DMS79 treated with DMSO at 0.1 percent for 48 hours (cell line): ENCODE measurements around the gene QKI.
"Not testable (repeated sequence)": the region's sequence is repeated elsewhere in the genome, so short reads cannot be mapped to it uniquely, and the experiment has no call there.

Experiments used
- DNase-seq: peaks from one replicate; lab custom pipeline; 2025; lab: John Stamatoyannopoulos, UW

QKI gene

DNA sequence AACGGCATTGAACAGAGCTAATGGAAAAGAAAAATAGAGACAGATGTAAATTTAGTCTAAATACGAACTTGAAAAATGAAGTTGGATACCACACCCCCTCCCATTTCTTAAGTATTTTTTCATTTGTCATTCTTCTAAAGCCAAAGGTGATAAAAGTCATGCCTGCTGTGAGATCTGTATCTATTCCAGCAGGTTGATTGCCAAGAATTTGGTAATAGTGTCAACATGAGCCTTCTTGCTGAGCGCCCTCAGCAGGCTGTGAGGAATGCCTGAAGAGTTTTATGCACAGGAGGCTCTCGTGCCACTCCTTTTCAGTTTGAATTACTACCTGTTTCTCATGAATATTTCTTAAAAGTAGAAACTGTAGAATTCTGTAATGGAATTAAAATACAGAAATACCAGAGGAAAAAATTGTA lies 165.4 kb downstream of the QKI start:
- DNase-seq: no peak

DNA sequence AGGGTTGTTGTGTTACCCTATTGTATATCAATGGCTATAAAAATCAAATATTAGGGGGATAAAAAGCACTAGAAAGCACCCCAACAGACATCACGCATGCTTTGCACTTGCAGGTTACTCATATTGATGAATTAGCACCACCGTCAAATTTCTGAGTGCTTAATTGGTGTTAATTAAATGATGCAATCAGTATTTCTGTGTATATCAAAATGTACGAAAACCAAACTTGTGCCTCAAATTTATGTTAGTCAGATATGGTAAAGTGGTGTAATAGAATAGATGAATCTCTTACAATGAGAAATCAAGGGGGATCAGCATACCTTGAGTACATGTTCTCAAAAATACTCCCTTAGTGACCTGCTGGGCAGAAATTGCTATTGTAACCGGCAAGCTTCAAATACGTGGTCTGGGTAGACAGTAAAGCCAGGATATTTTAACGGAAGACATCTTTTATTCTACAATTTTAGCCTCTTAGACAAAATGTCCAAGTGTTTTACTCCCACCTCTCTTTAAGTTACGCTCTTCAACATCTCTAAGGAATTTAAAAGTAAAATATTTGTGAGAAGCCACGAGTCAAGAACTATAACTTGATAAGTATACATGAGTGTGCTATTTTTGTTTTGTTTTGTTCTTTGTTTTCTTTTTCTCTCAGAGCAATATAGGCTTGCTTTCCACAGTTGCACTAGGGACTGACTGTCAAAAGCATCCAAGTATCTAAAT lies 166.0 kb downstream of the QKI start:
- DNase-seq: no peak

DNA sequence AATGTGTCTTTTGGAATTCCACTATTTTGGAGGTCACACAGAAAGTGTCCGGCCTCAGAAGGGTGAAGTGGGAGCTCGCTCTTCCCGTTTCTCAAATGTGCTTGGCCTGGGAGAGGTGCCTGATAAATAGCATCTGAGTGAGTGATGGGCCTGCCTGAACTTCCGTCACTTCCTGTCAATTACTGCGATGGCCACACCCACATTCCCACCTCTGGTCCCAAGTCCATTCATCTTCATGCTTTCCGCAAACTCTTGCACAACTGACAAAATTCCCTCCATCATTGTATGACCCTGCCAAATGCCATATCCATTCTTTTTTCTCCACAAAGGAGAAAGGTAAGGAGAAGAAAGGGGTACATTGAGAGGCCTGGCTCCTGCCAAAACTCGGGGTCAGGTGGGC lies 169.0 kb downstream of the QKI start:
- no peak for DNase-seq

DNA sequence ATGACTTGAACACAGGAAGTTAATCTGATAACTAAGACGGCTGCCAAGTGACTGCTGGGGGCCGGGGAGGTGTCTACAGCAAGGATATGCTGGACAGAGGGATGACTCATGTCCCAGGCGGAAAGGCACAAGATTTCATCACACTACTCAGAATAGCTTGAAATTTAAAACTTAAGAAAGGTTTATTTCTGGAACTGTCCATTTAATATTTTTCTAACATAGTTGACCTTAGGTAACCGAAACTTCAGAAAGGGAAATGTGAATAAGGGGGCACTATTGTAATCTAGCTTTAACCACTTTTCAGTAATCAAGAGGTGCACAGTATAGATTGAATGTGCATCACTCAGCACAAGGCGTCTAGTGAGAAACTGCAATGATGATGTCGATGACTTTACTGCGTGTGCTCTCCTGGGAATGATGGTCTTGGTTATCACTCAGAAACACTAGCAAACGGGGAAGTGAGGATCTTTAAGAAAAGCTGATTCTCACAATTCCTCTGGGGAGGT lies 171.5 kb downstream of the QKI start:
- DNase-seq: no peak

DNA sequence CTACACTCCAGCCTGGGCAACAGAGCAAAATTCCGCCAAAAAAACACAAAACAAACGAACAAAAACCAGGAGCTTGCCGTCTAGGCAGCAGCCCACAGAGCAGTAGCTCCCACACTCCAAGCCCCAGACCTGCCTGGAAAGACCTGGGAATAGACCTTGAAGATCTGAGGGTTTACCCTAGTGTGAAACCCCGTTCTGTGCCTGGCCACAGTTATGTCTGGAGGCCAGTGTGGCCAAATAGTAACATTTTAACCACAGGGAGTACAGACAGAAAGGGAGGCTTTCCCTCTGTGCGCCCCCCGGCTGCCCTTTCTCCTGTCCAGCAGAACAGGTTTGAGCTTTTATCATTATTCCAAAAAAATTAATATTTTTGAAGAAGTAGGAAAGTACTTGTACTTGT lies 172.4 kb downstream of the QKI start:
- DNase-seq: no peak

DNA sequence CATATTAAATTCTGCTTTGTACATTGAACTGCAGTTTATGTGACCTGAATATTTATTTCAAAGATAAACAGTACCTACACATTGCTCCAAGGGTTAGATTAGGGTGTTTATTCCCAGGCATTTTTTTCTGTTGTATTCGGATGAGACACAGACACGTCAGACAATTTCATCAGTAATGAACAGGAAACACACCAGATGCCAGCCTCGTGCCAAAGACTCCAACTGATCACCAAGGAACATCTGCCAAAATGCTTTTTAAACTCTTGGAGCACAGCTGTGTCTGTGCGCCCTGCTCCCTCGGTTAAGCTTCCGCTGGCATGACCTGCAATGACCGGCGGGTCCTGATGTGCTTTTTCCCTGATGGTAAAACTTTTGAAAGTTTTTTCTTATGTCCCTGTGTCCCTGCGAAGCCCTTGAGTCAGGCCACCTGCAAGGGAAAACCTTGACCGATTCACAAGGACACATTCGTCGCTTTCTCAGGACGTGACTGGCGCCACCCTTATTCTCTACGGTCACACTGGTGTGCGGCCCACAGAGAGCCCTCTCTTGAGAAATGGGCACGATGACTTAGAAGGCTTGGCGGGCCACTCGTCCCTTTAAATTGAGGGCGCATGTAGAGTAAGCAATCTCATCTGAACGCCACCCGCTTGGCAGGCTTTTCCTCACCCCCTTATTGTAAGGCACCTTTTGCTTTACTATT lies 173.9 kb downstream of the QKI start:
- no peak for DNase-seq

DNA sequence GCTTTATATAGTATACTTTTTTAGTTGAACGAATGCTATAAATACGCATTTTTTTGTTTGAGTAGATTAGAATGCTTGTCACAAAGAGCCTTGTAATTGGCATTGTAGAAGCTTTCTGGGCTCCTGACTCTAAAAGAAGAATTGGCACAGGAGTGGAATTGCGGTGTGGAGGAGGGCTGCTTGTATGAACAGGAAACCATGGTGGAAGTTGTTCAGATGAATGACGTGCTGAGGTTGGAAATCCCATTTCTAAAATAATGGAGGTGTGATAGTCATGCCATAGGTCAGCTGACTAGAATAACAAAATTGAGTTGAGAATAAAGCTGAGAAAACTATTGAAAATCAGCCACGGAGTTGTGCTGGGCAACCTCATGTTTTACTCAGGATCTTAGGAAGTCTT lies 174.9 kb downstream of the QKI start:
- DNase-seq: no peak

DNA sequence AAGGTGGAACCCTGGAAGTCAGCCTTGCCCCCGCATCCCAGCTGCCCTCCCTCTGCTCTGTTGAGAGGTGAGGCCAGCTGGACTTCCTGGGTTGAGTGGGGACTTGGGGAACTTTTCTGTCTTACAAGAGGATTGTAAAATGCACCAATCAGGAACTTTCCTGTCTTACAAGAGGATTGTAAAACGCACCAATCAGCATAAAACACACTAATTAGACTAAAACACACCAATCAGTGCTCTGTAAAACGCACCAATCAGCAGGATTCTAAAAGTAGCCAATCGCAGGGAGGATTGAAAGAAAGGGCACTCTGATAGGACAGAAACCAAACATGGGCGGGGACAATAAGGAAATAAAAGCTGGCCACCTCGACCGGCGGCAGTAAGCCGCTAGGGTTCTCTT lies 175.6 kb downstream of the QKI start:
- not testable (repeated sequence) for DNase-seq

DNA sequence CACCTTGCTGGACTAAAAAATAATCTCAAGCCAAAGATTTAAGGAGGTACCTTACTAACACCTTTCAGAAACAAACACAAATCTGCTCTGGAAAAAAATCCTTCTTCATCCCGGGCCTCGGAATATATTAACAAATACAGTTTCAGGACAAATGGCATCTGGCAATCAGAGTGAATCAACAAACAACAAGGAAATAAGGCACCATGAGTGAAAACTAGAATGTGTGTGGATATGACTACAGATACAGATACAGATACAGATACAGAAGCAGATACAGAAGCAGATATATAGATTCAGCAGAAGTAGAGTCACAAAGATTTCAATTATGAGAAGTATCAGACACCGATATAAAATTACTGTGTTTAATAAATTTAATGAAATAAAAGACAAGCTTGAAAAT lies 178.4 kb downstream of the QKI start:
- DNase-seq: no peak

DNA sequence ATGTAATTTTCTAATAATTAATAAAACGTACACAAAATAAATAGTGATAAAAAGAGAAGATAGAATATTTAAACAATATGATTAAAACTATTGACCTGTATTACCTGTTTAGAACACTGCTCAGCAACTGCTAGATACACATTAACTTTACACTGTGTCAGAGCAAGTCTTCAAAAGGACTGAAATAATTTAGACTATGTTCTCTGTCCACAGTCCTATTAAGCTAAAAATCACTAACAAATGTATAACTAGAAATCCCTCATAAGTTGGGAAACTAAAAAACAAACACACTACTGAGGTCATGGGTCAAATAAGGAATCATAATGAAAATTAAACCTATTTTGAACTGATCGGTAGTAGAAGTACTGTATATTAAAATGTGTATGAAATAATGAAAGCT lies 181.7 kb downstream of the QKI start:
- no peak for DNase-seq

DNA sequence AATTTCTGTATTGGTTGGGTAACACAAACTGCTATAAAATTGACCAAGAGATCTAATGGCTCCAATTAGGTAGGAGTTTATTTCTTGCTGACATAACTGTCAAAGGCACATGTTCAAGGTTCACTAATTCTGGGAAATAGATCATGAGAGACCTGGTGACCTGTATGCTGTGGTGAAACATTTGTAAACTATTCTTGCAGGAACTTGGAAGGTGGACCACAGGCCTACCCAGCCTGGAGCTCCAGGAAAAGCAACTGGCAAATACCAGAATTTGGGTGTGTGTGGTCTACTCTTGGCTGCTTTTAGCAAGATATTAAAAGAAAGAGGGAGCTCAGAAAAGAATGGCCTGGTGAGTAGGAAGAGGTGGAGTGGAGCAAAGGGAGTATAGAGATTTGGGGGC lies 184.6 kb downstream of the QKI start:
- DNase-seq: no peak

DNA sequence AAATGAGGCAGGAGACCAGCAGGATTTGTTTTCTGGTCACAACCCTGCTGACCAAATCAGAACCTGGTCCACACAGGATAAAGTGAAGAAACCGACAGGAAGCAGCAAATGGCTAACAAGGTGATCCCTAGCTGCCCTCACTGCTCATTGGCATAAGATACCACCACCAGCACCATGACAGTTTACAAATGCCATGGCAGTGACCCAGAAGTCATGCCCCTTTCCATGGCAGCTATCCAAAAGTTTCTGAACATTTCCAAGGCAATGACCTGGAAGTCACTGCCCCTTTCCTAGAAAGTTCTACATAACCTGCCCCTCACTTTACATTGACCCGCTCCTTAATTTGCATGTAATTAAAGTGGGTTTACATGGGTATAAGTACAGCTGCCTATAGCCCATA lies 185.2 kb downstream of the QKI start:
- no peak for DNase-seq

DNA sequence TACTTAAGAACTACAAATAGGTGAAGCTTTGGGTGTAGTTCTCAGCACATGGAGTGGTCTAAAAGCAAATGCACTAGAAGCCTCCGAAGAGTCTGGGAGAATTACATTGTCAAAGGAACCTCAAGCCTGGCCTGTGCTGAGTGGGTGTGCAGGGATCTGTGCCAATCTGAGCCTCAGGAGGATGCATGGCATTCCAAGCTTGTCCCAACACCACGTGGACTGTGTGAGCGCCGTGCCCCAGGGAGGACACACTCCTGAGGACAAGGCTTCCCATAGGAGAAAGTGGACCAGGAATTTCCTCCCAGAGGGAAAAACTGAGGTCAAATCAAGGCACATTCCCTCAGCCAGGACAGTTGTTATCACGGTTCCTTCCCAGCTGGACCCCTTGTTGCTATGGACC lies 185.8 kb downstream of the QKI start:
- DNase-seq: no peak

DNA sequence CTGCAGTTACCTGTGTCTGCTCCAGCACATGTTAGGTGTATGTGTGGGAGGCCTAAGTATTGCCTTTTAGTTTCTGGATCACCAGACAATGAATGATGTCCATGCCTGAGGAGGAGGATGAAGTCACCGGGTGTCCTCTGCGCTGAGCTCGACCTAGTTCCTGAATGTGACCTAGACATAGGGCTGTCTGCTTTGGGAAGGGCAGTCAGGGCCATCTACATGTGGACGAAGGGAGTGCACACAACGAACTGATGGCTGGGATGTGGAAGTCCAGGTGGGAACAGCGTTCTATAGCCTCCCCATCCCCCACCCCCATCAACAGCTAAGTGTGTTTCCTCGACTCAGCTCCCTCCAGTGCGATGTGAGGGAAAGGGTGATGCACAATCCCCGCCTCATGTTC lies 186.3 kb downstream of the QKI start:
- no peak for DNase-seq

DNA sequence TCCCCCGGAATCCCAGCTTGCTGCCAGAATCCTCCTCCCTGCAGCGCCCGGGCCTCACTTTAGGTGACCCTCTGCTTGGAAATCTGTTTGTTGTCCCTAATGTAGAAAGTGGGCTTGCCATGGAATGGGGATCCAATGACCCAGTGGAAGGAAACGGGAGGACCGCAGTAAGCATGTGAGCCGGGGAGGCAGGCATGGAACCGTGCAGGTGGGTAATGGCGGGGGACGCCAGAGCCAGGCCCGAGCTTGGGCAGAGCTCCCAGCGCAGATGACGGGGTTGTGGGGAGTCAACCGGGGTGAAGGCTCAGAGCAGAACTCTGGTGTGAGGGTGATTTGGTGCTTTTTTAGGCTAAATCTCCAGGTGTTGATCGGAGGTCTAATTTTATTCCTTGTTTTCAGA lies 188.3 kb downstream of the QKI start:
- no peak for DNase-seq

DNA sequence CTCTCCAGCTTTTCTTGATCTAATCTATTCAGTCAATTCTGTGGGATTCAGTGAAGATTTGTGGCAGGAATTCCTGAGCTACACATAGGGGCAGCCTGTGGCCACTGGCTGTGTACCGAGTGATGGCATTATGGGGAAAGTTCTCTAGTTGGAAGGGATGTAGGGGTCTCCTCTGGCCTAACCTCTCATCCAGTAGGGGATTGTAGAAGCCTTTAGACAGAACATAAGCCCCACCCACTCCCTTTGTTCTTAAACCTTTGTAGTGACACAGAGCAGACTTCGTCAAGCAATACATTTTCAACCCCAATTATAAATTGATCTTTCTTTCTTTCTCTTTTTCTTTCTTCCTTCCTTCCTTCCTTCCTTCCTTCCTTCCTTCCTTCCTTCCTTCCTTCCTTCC lies 188.9 kb downstream of the QKI start:
- DNase-seq: no peak

DNA sequence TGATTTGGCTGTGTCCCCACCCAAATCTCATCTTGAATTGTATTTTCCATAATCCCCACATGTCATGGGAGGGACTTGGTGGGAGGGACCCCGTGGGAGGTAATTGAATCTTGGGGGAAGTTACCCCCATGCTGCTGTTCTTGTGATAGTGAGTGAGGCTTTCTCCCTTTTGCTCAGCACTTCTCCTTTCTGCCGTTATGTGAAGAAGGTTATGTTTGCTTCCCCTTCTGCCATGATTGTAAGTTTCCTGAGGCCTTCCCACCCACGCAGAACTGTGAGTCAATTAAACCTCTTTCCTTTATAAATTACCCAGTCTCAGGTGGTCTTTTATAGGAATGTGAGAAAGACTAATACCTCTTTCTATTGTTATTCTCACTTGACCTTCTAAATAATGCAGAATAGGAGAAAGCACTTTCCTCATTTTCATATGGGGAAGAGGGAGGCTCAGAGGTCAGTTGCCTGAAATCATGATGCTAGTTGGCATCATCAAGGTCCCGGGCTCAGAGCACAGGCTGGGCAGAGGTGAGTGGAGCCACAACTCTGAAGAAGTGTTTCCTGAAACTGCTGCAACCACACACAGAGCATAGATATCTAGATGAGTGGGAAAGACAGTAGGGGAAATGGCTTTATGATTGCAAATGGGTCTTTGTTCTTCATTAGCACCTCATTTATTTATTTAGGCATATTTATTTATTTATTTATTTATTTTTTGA lies 191.0 kb downstream of the QKI start:
- DNase-seq: no peak

DNA sequence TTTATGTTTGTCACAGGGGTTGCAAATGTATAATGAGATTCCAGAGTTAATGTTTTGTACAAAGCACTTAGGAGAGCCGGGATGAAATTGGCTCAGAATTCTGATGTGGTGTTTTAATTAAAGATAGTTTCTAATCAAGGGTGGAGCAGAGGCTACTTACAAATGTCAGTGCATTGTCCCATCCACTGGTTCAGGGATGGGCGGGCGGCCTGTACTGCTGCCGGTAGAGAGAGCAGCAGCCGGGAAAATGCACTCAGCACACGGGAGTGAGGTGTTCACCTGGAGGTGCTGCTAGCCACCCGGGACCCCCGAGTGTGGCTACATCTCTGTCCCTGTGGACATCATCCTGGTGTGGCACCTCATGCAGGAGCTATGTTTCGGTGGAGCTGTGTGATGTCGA lies 193.3 kb downstream of the QKI start:
- no peak for DNase-seq

DNA sequence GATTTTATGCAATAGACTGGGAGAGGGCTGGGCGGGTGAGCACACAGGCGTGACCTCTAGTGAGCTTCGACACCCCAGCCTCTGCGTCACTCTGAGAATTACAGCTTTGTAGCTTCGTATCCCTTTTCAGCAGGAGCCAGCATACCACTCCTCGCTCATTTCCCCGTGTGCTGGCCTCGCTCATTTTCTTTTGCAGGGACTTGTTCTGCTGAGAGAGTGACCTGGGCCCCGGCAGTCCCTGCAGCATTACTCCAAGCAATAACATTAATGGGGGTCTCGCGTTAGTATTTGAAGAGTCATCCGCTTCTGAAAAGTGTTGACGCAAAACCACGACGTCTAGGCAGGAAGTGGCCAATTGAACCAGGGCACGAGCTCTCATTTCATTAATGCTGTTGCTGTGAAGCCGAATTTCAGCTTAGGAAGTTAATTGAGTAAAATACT lies 193.7 kb downstream of the QKI start:
- DNase-seq: no peak

DNA sequence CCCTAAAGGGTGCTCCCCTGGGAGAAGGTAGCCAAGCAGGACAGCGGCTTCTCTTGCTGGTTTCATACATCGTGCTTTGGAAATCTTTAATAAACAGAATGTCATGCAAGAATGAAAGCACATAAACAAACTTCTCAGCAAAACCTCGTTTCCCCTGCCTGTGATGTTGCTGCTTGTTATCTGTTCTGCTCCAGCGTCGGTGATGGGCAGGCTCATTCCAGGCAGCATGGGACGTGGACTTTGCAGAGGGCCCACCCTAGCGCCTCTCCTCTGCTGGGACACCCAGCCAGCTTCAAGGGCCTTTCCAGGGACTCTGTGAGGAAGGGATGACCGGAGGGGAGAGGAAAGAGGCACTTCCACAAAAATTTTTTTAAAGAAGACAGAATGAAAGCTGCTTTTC lies 197.7 kb downstream of the QKI start:
- no peak for DNase-seq

DNA sequence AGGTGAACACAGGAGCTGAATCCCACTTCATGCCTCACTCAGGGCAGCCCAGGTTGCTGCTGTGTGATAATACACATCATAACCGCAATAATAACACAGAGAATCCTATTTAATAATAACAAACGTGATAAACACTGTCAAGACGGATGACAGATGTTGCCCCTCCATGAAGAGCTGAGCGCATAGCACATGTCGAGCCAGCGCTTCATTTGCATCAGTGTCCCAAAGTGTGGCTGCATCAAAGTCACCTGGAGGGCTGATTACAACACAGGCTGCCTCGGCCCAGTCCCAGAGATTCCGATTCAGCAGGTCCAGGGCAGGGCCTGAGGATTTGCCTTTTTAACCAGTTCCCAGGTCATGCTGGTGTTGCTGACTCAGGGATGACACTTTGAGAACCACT lies 198.5 kb downstream of the QKI start:
- DNase-seq: no peak

DNA sequence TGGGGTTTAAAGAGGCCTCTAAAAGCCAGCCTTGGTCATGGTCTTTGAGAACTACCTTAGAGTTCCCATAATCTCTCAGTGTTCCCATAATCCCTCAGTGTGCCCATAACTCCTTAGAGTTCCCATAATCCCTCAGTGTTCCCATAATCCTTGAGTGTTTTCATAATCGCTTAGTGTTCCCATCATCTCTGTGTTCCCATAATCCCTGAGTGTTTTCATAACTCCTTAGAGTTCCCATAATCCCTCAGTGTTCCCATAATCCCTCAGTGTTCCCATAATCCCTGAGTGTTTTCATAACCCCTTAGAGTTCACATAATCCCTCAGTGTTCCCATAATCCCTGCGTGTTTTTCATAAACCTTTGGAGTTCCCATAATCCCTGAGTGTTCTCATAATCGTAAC lies 199.2 kb downstream of the QKI start:
- no peak for DNase-seq

DNA sequence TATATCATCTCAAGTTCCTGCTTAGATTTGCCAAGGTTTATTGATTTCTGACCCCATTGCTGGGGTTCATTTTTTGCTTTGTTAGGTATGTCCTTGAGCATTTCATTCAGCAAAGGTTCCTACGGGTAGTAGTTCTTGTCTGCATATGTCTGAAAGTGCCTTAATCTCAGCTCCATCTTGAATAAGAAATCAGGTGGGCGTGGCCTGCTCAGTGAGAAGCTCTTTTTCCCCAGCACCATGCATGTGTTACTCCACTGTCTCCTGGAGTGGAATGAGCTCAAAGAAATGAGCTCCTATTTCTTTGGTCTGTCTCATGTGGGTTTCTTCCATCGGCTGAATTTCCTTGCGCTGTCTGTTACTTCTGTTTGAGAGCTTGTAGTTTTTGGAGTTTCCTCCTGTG lies 201.9 kb downstream of the QKI start:
- no peak for DNase-seq
